ENCODE results near the gene RENBP. TPM values are rescaled to one million over a fixed set of nuclear protein-coding genes. Genes with fewer than 3 reads are reported as not detected.

The RENBP gene
- total RNA-seq, 6 experiments from 2014 or later, result 2.2 to 9.1 (median 5.2) TPM

- Histone ChIP-seq H3K27ac (no peak overlapping the region), H3K36me3 (no peaks in the 10 kb centered on the region), H3K4me1 (no peaks in the 10 kb centered on the region), H3K9me3 (no peaks in the 10 kb centered on the region), H3K27me3 (no peaks in the 10 kb centered on the region), H3K4me3 (no peak overlapping the region)
- no peak for DNase-seq
- intact Hi-C loops (cut with DNase I), result no loop called here
- WGBS (ENCODE audit: insufficient coverage, low coverage, low lambda C conversion rate, missing lambda C conversion rate), result 18% methylated on average over 2 of the region's 10 CpGs
- TF ChIP-seq, protein P1, sequence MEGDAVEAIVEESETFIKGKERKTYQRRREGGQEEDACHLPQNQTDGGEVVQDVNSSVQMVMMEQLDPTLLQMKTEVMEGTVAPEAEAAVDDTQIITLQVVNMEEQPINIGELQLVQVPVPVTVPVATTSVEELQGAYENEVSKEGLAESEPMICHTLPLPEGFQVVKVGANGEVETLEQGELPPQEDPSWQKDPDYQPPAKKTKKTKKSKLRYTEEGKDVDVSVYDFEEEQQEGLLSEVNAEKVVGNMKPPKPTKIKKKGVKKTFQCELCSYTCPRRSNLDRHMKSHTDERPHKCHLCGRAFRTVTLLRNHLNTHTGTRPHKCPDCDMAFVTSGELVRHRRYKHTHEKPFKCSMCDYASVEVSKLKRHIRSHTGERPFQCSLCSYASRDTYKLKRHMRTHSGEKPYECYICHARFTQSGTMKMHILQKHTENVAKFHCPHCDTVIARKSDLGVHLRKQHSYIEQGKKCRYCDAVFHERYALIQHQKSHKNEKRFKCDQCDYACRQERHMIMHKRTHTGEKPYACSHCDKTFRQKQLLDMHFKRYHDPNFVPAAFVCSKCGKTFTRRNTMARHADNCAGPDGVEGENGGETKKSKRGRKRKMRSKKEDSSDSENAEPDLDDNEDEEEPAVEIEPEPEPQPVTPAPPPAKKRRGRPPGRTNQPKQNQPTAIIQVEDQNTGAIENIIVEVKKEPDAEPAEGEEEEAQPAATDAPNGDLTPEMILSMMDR (IDR thresholded peaks at IDR 0.05), result no peak
- TF ChIP-seq POLR2A (IDR thresholded peaks at IDR 0.05), result no peak
- ATAC-seq, result no peak
Measured at GRCh38 chrX:153902385-153902784, 42.1 kb downstream of the RENBP start.

GRCh38 chrX:153901753-153902140 is 42.7 kb downstream of the RENBP start:
- Histone ChIP-seq H3K27ac (no peak overlapping the region), H3K4me1 (no peaks in the 10 kb centered on the region), H3K4me3 (no peak overlapping the region), H3K36me3 (no peaks in the 10 kb centered on the region), H3K27me3 (no peaks in the 10 kb centered on the region), H3K9me3 (no peaks in the 10 kb centered on the region)
- WGBS (ENCODE audit: insufficient coverage, low coverage, low lambda C conversion rate, missing lambda C conversion rate), result 41% methylated on average over 8 of the region's 8 CpGs
- DNase-seq (no peak), ATAC-seq (no peak)
- intact Hi-C loops (cut with DNase I), result no loop called here
- no peak for TF ChIP-seq POLR2A (IDR thresholded peaks at IDR 0.05)
- TF ChIP-seq, protein P1 (IDR thresholded peaks at IDR 0.05), result no peak

GRCh38 chrX:153900831-153901752 is 43.4 kb downstream of the RENBP start:
- Histone ChIP-seq H3K4me1 (no peaks in the 10 kb centered on the region), H3K9me3 (no peaks in the 10 kb centered on the region), H3K27me3 (no peaks in the 10 kb centered on the region), H3K27ac (no peak overlapping the region), H3K36me3 (no peaks in the 10 kb centered on the region), H3K4me3 (no peak overlapping the region)
- intact Hi-C loops (cut with DNase I), result no loop called here
- no peak for TF ChIP-seq POLR2A (IDR thresholded peaks at IDR 0.05)
- TF ChIP-seq, protein P1 (IDR thresholded peaks at IDR 0.05), result no peak
- 43% methylated on average over 25 of the region's 26 CpGs for WGBS (ENCODE audit: insufficient coverage, low coverage, low lambda C conversion rate, missing lambda C conversion rate)
- DNase-seq (peak in 1 of 3 donors; percentile 32), ATAC-seq (peak; percentile 26 to 63 (median 60))

GRCh38 chrX:153897899-153898298 is 46.5 kb downstream of the RENBP start:
- no peak for DNase-seq
- H3K27me3 ChIP-seq, result no peaks in the 10 kb centered on the region
- ATAC-seq, result no peak
- no peaks in the 10 kb centered on the region for H3K36me3 ChIP-seq
- TF ChIP-seq, protein P1 (IDR thresholded peaks at IDR 0.05), result no peak
- TF ChIP-seq POLR2A (IDR thresholded peaks at IDR 0.05), result no peak
- intact Hi-C loops (cut with DNase I), result no loop called here
- H3K27ac ChIP-seq, result no peak overlapping the region
- H3K4me1 ChIP-seq, result no peaks in the 10 kb centered on the region
- no peaks in the 10 kb centered on the region for H3K9me3 ChIP-seq
- no peak overlapping the region for H3K4me3 ChIP-seq
